Inflammatory macrophage treated with lipopolysaccharide for 4 hours (primary cell): ENCODE measurements around the gene PNRC2.
A peak's percentile ranks its signal among the peaks of the same experiment; 100 is the strongest.
"Not testable (repeated sequence)": the region's sequence is repeated elsewhere in the genome, so short reads cannot be mapped to it uniquely, and the experiment has no call there.

Source experiments
- DNase-seq: peaks from one replicate; pipeline ENCODE4 v3.0.0-alpha.2; 2020

PNRC2 gene

DNA sequence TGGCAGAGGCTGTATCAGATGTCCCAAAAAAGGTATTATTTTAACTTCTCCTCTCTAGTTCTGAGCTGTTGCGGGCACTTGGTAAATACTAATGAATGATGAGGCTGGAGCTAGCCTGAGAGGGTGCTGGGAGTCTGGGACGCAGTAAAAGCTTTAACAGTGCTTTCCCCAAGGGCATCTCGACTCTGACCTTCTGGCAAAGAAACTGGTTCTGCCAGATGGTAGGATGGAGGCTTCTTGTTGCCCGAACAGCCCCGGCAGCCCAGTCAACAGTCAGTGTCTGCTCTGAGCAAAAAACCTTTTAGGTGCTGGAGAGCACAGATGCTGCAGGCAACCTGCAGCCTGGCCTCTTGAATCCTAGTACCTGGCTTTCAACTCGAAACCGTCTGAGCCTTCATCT, 2.5 kb upstream of the PNRC2 start:
- DNase-seq: no peak

DNA sequence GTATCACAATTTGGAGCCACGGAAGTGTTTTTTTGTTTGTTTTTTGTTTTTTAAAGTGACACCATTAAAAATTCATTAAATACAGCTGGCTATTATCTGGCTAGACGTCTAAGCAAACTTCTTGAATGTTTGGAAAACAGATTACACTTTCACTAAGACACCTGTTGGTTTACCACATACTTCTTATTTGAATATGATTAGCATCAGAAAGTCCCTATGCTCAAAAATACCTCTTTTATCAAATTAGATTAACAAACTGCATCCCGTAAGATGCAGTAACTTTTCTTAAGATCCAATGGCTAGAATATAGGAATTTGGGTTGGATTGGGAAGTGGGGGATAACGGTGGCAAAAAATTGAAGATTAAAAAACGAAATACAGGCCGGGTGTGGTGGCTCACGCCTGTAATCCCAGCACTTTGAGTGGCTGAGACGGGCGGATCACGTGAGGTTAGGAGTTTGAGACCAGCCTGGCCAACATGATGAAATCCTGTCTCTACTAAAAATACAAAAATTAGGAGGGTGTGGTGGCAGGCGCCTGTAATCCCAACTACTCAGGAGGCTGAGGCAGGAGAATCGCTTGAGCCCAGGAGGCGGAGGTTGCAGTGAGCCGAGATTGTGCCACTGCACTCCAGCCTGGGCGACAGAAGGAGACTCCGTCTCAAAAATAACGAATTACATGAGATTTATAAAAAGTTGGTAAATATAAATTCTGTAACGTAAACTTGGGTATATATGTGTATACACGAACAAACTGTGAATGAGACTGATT, 1.4 kb upstream of the PNRC2 start:
- peak; percentile 61 for DNase-seq

DNA sequence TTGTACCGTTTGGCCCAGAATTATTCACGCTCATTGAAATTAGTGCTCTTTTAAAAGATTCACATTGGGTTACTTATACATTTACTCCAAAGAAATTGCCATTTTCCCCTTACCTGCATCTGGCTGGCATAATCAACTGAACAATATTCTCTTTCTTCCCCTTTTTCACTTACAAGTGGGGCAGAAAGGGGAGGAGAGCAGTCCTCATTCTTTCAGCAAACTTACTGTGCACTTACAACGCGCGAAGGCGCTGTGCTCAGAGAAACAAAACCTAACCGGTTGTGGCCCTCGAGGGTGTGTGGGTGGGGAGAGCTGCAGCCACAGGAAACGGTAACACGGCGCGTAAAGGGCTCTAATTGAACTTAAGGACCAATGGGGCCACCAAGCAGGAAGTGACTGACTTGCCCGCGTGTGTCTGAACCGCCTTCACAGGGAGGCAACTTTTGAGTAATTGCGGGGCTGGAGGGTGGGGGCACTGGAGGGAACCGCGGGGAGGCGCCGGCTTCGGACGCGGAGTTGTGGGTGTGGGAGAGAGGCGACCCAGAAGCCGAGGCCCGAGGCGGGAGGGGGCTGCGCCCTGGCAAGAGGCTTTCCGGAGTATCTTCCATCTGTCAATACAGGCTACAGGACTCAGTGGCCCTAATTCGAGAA, 693 bp upstream of the PNRC2 start:
- peak; percentile 100 for DNase-seq

DNA sequence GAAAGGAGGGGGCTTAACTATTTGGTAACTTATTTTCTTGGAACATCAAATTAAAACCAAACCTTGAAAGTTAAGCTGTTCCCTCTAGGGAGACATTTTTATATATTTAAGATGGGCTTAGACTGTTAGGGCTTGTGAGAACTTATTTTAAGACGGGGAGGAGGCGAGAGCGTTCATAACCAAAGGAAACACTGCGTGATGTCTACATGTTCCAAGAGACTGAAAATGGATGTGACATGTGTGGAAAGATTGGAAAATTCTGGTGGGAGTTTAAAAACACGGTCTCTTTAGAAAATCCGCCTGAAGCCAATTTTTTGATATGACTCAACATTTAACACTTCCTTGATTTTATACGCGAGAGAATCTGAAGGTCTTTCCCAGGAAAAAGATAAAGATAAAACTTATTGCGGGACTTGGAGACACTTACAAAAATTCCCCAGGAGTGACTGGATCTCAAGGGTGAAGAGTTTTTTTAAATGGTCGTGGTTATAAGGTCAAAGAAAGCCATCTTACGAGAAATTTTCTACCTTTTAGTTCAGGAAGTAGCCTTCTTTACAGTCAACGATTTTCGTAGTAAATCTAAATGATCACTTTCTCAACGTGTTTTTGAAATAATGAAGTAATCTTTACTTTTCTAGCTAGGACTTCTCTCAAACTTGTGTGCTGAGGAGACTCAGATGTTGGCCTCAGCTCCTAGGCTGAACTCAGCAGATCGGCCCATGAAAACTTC, 828 bp downstream of the PNRC2 start:
- peak; percentile 85 for DNase-seq

DNA sequence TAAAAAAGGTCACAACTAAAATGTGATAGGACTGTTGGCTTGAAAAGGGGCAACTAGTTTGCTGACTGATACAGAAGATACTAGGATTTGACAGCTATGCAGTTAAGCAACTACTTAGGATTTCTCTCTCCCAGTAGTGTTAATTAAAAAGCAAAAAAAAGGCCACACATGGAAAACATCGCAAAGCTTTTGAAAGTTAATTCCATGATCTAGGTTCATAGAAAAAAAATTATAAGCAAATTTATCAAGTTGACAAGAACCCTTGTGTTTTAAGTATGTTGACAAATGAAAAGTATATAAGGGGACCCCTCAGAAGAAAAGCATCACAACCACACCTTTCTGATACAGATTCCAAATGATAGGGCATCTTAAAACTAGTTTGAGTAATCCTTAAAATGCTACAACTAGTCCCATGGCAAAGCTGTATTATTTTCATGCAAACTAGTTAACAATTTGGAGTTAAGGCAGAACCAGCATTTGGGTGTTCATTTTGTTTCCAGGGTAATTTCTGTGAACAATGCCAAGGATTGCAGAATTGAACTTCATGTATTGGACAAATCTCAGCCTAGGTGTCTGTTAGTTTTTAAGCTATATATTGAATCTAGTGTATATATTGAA, 4.1 kb downstream of the PNRC2 start:
- no peak for DNase-seq

DNA sequence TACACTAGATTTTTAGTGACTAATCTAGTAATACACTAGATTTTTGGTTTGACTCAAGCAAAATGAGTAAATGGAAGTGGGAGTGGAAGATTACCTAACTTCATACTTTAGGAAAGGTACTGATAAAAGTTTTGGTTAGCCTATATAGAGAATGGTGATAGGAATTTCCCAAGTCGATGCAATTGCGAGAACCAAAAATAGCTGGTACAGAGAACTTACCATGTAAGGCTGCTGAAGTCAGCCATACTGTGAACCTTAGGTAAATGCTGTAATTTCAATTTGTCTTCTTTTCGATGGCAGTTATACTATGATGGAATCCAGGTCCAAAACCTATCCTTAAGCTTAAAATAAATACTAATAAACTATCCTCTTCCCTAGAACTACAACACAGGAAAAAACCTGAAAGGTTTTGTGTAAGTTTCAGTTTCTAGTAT, 4.6 kb downstream of the PNRC2 start:
- peak; percentile 43 for DNase-seq

DNA sequence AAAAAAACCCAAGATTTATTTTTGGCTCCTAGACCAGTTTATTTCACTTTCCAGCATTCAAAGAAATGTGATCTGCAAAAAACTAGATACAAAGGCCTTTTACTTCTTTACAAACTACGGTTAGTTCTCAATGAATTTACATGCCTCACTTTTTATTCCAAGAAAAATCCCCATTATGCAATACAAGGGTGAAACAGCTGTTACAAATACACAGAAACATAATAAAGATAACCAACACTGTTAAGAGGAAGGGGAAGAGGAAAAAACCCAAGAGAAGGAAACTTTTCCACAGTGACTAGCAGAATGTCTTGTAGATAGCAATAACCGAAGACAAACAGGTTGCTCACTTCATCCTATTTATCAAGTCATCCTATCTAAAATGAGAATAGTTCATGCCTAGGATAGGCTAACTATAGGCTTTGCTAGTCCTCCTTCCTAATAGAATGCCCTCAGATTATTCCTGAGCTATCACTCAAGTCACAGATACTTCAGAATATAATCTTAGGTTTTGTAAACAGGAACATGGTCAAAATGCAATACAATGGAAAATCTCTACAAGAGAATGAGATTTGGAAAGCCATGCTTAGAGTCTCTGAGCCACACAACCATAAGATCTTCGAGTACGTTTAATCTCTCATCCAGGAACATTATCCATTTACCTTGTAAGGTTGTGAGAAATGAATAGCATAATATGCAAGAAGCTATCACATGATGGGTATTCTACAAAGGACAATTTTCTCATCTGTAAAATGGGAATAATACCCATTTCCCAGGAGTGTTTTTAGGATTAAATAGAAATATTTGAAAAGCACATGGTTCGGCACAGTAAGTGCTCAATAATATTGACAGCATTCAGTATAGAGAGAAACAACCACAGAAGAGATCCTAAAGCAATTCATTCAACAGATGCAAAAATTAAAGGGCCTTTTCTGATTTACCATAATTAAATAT, 5.4 kb downstream of the PNRC2 start:
- peak; percentile 88 for DNase-seq

DNA sequence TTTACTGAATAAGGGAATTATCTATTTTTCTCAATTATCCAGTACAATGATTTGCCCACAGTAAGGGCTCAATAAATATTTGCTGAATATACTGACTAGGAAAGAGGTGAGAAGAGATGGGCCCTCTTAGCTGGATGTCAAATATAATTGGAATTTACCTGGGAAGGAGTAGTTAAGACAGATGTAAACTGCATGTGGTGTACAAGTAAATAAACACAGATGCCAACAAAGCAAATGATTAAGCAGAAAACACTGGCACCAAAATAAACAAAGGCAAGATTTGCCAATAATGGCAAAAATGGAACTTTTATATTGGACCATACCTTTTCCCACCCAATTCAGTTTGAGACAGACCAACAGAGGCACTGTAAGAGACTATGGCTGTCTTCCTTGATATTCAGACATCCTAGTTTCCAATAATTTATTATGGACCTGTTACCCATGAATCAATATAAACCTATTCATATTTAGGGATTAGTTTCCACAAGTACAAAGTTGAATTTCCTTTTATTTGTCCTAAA, 7.4 kb downstream of the PNRC2 start:
- no peak for DNase-seq

DNA sequence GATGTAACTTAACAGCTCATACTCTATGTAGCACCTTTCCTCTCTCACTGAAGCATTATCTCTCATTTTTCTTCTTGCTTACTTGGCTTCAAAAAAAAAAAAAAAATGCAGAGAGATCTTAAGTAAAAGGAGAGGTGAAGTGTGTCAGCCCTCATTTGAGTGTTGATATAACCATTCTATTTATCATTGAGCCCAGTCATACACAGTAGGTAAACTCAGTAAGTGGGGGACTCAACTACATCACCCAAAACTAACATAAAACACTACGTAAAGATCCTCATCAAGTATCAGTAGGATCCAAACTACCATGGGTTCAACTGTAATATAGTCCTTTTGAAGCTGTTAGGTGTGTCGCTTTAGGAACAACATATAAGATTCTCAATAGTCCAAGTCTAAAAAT, 8.2 kb downstream of the PNRC2 start:
- DNase-seq: no peak

DNA sequence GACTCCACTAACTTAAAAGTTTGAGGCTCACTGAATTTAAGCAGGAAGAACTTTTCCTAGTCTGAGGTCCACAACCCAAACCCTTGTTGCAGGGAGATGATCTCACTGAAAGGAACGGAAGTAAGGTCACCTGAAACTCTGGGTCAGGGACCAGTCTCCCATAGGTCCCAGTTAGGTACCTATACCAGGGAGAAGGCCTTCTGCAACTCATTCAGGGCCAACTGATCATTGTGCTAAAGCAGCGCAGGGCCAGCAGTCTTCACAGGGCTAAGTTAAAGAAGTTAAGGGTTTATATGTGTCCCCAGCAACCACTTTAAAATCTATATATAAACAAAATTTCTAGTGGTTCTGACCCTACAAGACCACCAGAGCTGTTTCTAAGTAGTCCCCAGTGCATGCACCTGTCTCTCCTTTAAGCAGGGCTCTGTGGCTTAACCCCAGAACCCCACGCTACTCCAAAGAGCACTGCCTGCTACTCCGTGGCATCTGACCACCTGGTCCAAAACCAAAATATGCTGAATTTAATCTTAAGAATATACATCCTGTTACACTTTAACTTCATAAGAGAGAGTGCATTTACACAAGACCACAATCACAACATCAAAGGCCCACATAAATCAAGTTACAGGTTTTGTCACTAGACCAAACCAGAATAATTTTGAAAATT, 17.7 kb downstream of the PNRC2 start:
- no peak for DNase-seq

DNA sequence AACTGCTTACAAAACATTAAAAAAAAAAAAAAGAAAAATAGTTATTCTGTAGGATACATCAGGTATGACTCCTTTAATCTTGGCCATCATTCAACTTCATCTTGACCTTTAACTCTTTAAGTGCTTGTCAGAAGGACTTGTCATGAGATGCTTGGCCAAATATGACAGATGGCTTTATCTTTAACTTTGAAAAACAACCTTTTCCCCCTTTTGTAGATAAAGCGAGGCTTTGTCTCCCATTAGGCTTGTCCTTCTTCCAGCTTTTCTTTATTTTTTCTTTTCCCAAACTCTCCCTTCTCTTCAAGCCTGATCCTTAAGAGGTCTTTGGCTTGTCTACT, 18.2 kb downstream of the PNRC2 start:
- no peak for DNase-seq

DNA sequence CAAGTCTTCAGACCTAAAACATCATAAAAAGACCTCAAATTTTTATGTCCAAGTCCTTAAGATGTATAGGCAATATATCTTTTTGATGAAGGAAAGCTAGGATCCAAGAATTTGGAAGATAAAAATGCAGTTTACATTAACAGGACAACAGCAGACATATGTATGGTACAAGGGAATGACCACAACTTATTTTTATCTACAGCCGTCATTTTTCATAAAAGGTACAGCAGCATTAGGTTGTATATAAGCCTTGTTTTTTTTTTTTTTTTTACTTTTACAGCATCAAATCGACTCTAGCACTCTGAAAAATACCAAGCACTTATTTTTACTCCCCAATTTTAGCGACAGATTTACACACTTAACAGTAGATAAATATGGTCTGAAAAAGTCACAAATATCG, 19.2 kb downstream of the PNRC2 start:
- no peak for DNase-seq

DNA sequence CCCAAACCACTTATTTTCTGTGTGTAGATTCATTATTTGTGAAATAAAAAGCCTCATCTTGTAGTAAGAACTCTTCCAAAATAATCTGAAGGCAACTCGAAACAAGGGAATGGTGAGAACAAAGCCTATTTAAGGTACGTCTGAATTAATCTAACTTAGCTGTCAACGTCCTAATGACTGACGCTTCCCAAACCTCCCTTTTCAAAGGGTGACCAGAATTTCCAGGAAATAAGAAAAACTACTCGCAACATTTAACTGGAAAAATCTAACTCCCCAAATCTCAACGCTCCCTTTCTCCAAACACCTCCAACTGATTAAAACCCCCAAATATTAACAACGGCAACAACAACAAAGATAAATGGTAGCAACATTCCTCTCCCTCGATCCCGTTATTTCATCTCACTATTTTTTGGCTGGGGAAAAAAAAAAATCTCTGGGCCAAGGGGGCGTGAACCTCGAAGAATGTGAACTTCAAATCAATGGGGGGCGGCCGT, 19.8 kb downstream of the PNRC2 start:
- DNase-seq: no peak

DNA sequence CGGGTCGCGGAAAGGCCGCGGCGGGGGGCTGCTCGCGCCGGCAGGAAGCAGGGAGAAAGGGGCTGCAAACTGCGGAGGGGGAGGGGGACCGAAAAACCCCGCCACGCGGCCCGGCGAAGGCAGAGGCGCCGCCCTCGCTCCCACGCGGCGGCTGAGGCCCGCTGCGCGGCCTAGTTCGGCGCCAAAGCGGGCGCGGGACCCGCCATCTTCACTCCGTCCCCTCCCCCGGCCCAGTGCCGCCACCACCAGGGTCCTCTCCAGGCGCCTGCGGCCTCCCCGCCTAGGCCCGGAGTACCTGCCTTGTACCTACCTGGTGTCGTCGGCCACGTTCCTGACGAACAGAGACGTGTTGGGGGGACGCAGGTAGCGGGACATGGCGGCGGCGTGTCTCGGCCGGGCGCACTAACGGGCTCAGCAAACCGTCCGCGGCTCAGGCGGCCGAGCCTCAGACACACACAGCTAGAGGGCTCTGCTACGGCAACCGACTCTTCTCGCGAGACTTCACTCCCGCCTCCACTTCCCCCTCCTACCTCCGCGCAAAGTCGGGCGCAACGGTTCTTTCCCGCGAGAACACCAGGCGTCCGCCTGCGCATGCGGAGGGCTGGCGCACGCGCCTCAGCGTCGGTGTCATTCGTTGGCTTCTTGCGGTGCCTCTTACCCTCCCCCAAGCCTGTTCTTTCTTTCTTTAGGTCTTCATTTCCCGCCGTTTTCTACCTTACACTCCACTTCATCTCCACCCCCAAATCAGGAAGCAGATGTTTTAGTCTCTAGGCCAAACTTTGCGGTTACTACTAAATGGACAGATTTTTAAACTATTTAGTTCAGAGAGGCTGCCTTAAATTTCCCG, 20.5 kb downstream of the PNRC2 start, which contains the start of gene SRSF10:
SRSF10 (minus strand) TSS at position 447 of the 847 bp plus-strand sequence; CDS start at position 375, 72 bp downstream.
- DNase-seq: peak; percentile 99

DNA sequence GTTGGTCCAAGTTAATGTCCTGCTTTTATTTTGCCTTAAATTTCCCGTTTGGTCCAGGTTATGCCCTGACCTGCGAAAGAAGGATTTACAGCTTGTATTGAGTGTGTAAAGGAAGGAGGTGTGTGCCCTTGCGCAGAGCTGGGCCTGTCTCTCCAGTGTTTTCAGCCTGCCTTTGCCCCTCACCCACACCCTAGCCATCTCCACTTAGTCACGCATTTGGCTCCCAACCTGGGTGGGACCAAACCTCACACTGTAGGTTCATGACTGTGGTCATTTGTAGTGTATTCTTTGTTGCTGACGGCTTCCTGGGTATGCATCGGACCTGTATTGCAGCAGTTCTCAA, 21.1 kb downstream of the PNRC2 start:
- DNase-seq: peak; percentile 5

DNA sequence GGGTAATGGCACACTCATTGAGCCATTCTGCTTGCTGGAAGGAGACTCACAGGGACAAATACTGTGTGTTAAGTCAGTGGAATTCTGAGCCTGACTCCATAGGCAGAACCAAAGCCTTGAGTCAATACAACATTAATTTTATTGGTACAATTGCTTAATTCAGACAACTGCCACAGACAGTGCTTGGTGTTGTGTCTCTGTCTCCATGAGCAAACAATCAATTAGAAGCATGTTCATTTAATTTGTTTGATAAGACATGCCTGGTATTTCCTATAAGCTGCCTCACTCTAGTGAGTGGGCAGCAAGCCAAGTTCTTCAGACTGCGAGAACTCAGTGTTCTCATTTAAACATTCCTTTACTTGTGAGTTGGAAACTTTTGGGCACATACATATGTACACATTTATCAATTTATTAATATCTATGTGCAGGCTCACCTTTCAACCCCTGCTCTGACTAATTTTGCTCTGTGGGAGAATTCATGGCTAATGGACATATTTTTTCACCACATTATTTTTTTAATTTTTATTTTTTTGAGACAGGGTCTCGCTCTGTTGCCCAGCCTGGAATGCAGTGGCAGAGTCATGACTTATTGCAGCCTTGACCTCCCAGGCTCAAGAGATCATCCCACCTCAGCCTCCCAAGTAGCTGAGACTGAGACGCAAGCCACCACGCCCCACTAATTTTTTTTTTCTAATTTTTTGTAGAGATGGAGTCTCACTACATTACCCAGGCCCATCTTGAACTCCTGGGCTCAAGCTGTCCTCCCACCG, 25.0 kb downstream of the PNRC2 start:
- DNase-seq: no peak

DNA sequence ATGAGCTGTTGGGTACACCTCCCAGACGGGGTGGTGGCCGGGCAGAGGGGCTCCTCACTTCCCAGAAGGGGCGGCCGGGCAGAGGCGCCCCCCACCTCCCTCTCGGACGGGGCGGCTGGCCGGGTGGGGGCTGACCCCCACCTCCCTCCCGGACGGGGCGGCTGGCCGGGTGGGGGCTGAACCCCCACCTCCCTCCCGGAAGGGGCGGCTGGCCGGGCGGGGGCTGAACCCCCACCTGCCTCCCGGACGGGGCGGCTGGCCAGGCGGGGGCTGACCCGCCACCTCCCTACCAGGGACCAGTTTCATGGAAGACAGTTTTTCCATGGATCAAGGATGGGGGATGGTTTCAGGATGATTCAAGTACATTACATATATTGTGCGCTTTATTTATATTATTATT, 27.4 kb downstream of the PNRC2 start:
- not testable (repeated sequence) for DNase-seq

DNA sequence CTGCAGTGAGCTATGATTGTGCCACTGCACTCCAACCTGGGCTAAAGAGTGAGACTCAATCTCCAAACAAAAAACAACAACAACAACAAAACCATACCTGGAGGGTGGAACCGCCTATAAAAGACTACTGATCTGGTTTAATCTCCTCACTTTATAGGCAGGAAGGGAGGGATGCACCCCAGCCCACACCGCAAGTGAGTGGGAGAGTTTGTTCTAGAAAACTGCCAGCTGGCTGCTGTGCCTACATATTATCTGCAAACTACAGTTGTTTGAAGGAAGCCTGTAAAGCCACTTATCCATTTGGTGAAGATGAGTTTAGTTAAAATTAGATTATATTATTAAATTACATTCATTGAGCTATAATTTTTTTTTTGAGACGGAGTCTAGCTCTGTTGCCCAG, 29.6 kb downstream of the PNRC2 start:
- no peak for DNase-seq

DNA sequence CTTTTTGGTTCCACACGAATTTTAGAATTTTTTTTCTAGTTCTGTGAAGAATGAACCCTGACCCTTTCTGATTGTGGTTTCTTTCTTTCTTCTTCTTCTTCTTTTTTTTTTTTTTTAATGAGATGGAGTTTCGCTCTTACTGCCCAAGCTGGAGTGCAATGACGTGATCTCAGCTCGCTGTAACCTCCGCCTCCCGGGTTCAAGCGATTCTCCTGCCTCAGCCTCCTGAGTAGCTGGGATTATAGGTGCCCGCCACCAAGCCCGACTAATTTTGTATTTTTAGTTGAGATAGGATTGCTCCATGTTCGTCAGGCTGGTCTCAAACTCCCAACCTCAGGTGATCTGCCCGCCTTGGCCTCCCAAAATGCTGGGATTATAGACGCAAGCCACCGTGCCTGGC, 32.4 kb downstream of the PNRC2 start:
- DNase-seq: not testable (repeated sequence)

DNA sequence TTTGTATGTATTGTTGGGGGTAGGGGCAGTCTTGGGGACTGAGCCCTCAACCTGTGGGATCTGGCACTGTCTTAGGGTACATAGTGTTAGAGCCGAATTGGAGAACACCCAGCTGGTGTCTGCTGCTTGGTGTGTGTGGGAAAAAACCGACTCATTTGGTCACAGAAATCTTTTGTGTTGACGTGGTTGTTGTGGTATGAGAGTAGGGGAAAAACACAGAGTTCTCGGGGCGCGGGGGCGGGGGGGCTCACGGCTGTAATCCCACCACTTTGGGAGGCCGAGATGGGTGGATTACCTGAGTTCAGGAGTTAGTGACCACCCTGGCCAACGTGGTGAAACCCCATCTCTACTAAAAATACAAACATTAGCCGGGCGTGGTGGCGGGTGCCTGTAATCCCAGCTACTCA, 35.8 kb downstream of the PNRC2 start:
- no peak for DNase-seq
